Esophagus squamous epithelium (tissue), 5 donors: ENCODE results near the gene XRCC2. TPM values are rescaled to one million over a fixed set of nuclear protein-coding genes. Genes with fewer than 3 reads are reported as not detected.

ENCODE experiments used
- DNase-seq: peaks from one replicate; lab custom pipeline; 2025; lab: John Stamatoyannopoulos, UW
- H3K27ac ChIP-seq, 4 donors: fragments of 200-600 bp; sonication (generic); one replicate each; pipeline ENCODE4 v1.5.1; 2016 to 2019; ENCODE audit warnings: mild to moderate bottlenecking in 1 of 4
- H3K27me3 ChIP-seq, 4 donors: fragments of 200-600 bp; sonication (generic); 1 replicate in 3 of 4; 2 replicates in 1 of 4; pipeline versions ENCODE4 v1.5.1 to v1.6.0; 2017 to 2021; ENCODE audit warnings: antibody characterized with exemption in 1 of 4
- H3K36me3 ChIP-seq, 3 donors: fragments of 200-600 bp; sonication (generic); one replicate each; pipeline ENCODE4 v1.5.1; 2016 to 2019
- H3K4me1 ChIP-seq, 3 donors: fragments of 200-600 bp; sonication (generic); one replicate each; pipeline ENCODE4 v1.5.1; 2017 to 2019
- H3K4me3 ChIP-seq, 4 donors: fragments of 200-600 bp; sonication (generic); 1 replicate in 3 of 4; 2 replicates in 1 of 4; pipeline ENCODE4 v1.5.1; 2016 to 2019; ENCODE audit warnings: mild to moderate bottlenecking in 2 of 4, moderate library complexity in 1 of 4
- H3K9me3 ChIP-seq, 3 donors: fragments of 200-600 bp; sonication (generic); one replicate each; pipeline ENCODE4 v1.5.1; 2016 to 2019
- CTCF ChIP-seq, 6 experiments: fragments of 450-650 bp in 4 of 6; fragments of 200-600 bp in 2 of 6; sonication (generic) in 2 of 6; IDR thresholded peaks; one replicate each; pipeline ENCODE4 v1.5.1; 2016 to 2019; ENCODE audit warnings: antibody characterized with exemption in 6 of 6, mild to moderate bottlenecking in 4 of 6, moderate library complexity in 4 of 6
- POLR2A ChIP-seq, 4 donors: fragments of 450-650 bp; IDR thresholded peaks; one replicate each; pipeline ENCODE4 v1.6.1; 2017; ENCODE audit warnings: antibody characterized with exemption in 4 of 4, mild to moderate bottlenecking in 4 of 4, moderate library complexity in 3 of 4
- WGBS, 2 donors: methylation state at CpG; one replicate each; pipeline ENCODE4 v1.1.5; 2018; 5-methylcytosine and 5-hydroxymethylcytosine counted together
- intact Hi-C: fragments of 100-400 bp; cut with DNase I; formaldehyde crosslinking; loops from one replicate; pipeline ENCODE4 v1.15.0; 2022
- total RNA-seq, 4 donors: library from RNA; depleted of rRNA; stranded (reverse); fragments of >200 nt; gene quantifications; one replicate each; pipeline ENCODE4 v1.1.0, GENCODE V29; 2016
- donor health status: DM: yes; HTN: yes; CAD: no.

Gene XRCC2
- total RNA-seq, 4 donors from 2014 or later = 1.5 to 5.5 (median 1.9) TPM

GRCh38 chr7:152669758-152670157 is 6.2 kb downstream of the XRCC2 start:
- WGBS, 2 donors = 93 to 98% methylated on average over 4 of the region's 4 CpGs
- no peak overlapping the region for H3K4me3 ChIP-seq
- DNase-seq = no peak
- H3K27me3 ChIP-seq = no peaks in the 10 kb centered on the region
- H3K36me3 ChIP-seq = no peaks in the 10 kb centered on the region
- TF ChIP-seq CTCF (IDR thresholded peaks at IDR 0.05) = no peak
- TF ChIP-seq POLR2A (IDR thresholded peaks at IDR 0.05) = no peak
- peaks cover 0 to 11% (median 0%) of the 10 kb centered on the region in 3 donors for H3K4me1 ChIP-seq
- H3K9me3 ChIP-seq = no peaks in the 10 kb centered on the region
- intact Hi-C loops = no loop called here
- H3K27ac ChIP-seq = no peak overlapping the region

GRCh38 chr7:152668975-152669374 is 7.0 kb downstream of the XRCC2 start:
- H3K9me3 ChIP-seq = no peaks in the 10 kb centered on the region
- 83 to 100% methylated on average over 1 of the region's 1 CpG for WGBS, 2 donors
- no peak overlapping the region for H3K27ac ChIP-seq
- no peak for TF ChIP-seq POLR2A (IDR thresholded peaks at IDR 0.05)
- no peak for TF ChIP-seq CTCF (IDR thresholded peaks at IDR 0.05)
- H3K27me3 ChIP-seq = no peaks in the 10 kb centered on the region
- no peaks in the 10 kb centered on the region for H3K36me3 ChIP-seq
- no peak overlapping the region for H3K4me3 ChIP-seq
- no peak for DNase-seq
- intact Hi-C loops = no loop called here
- peaks cover 0 to 5% (median 0%) of the 10 kb centered on the region in 3 donors for H3K4me1 ChIP-seq

- Histone ChIP-seq H3K27me3 (no peaks in the 10 kb centered on the region), H3K9me3 (no peaks in the 10 kb centered on the region), H3K27ac (no peak overlapping the region), H3K36me3 (no peaks in the 10 kb centered on the region), H3K4me1 (no peaks in the 10 kb centered on the region), H3K4me3 (no peak overlapping the region)
- DNase-seq = no peak
- 64 to 69% methylated on average over 5 of the region's 5 CpGs for WGBS, 2 donors
- intact Hi-C loops = no loop called here
- TF ChIP-seq CTCF (IDR thresholded peaks at IDR 0.05) (no peak), POLR2A (IDR thresholded peaks at IDR 0.05) (no peak)
Observed at GRCh38 chr7:152667958-152668357, 8.0 kb downstream of the XRCC2 start.

GRCh38 chr7:152666078-152666477 is 9.9 kb downstream of the XRCC2 start:
- WGBS, 2 donors = 89 to 100% methylated on average over 1 of the region's 1 CpG
- no peak overlapping the region for H3K4me3 ChIP-seq
- H3K27ac ChIP-seq = no peak overlapping the region
- intact Hi-C loops = no loop called here
- no peak for DNase-seq
- no peaks in the 10 kb centered on the region for H3K27me3 ChIP-seq
- H3K36me3 ChIP-seq = no peaks in the 10 kb centered on the region
- TF ChIP-seq POLR2A (IDR thresholded peaks at IDR 0.05) (no peak), CTCF (IDR thresholded peaks at IDR 0.05) (no peak)
- no peaks in the 10 kb centered on the region for H3K9me3 ChIP-seq
- H3K4me1 ChIP-seq = no peaks in the 10 kb centered on the region

- H3K27ac ChIP-seq = no peak overlapping the region
- intact Hi-C loops = no loop called here
Observed at GRCh38 chr7:152664636-152665035, 11.3 kb downstream of the XRCC2 start.

More at GRCh38 chr7:152664636-152665035, 11.3 kb downstream of the XRCC2 start:
- H3K9me3 ChIP-seq = no peaks in the 10 kb centered on the region
- 76 to 86% methylated on average over 3 to 4 of the region's 4 CpGs for WGBS, 2 donors
- no peak for DNase-seq
- no peaks in the 10 kb centered on the region for H3K36me3 ChIP-seq
- TF ChIP-seq CTCF (IDR thresholded peaks at IDR 0.05) (no peak), POLR2A (IDR thresholded peaks at IDR 0.05) (no peak)
- H3K27me3 ChIP-seq = no peaks in the 10 kb centered on the region
- no peak overlapping the region for H3K4me3 ChIP-seq
- no peaks in the 10 kb centered on the region for H3K4me1 ChIP-seq
